Measurements from ENCODE around the gene ARID3C. TPM values are rescaled to one million over a fixed set of nuclear protein-coding genes. Genes with fewer than 3 reads are reported as not detected.

The ARID3C gene
- total and polyA plus RNA-seq, 2 experiments from 2014 or later, result 0.21 to 0.27 TPM

GRCh38 chr9:34648673-34649072 lies 19.8 kb upstream of the ARID3C start:
- Histone ChIP-seq H3K4me3 (no peak overlapping the region), H3K27me3 (no peaks in the 10 kb centered on the region), H2AFZ (no peak overlapping the region), H3K9me3 (ENCODE audit: low read depth) (no peaks in the 10 kb centered on the region), H3K36me3 (replicated peaks; ENCODE audit: insufficient read depth, low read depth) (no peaks in the 10 kb centered on the region), H3K4me2 (peak overlapping the region; percentile 97), H3K27ac (no peak overlapping the region), H3K4me1 (ENCODE audit: insufficient read depth) (peaks cover 48% of the 10 kb centered on the region), H3K9me2 (replicated peaks; ENCODE audit: insufficient read depth) (no peaks in the 10 kb centered on the region), H3K79me2 (peaks cover 26% of the 10 kb centered on the region), H4K20me1 (ENCODE audit: insufficient read depth, poor library complexity, severe bottlenecking) (no peaks in the 10 kb centered on the region)
- WGBS (ENCODE audit: low lambda C conversion rate, missing lambda C conversion rate), result 97% methylated on average over 8 of the region's 8 CpGs
- TF ChIP-seq EZH2 (IDR thresholded peaks at IDR 0.05; ENCODE audit: borderline replicate concordance) (no peak), EZH2phosphoT487 (IDR thresholded peaks at IDR 0.05; ENCODE audit: low read depth, severe bottlenecking, unreplicated experiment) (no peak), CTCF (IDR thresholded peaks at IDR 0.05; ENCODE audit: poor library complexity) (no peak)
- no peak for DNase-seq (ENCODE audit: low spot score)

- Histone ChIP-seq H3K27ac (peak overlapping the region; percentile 78), H3K27me3 (no peaks in the 10 kb centered on the region), H3K79me2 (peaks cover 26% of the 10 kb centered on the region), H3K9me3 (ENCODE audit: low read depth) (no peaks in the 10 kb centered on the region), H3K4me1 (ENCODE audit: insufficient read depth) (peaks cover 38% of the 10 kb centered on the region), H2AFZ (no peak overlapping the region), H4K20me1 (ENCODE audit: insufficient read depth, poor library complexity, severe bottlenecking) (no peaks in the 10 kb centered on the region), H3K9me2 (replicated peaks; ENCODE audit: insufficient read depth) (no peaks in the 10 kb centered on the region), H3K4me2 (peak overlapping the region; percentile 97), H3K4me3 (peak overlapping the region; percentile 38), H3K36me3 (replicated peaks; ENCODE audit: insufficient read depth, low read depth) (no peaks in the 10 kb centered on the region)
- 59% methylated on average over 10 of the region's 10 CpGs for whole genome bisulfite sequencing (ENCODE audit: low lambda C conversion rate, missing lambda C conversion rate)
- TF ChIP-seq EZH2phosphoT487 (IDR thresholded peaks at IDR 0.05; ENCODE audit: low read depth, severe bottlenecking, unreplicated experiment) (no peak), EZH2 (IDR thresholded peaks at IDR 0.05; ENCODE audit: borderline replicate concordance) (no peak), CTCF (IDR thresholded peaks at IDR 0.05; ENCODE audit: poor library complexity) (no peak)
- DNase-seq (ENCODE audit: low spot score), result no peak
Observed at GRCh38 chr9:34647651-34648050, 18.8 kb upstream of the ARID3C start.

- Histone ChIP-seq H4K20me1 (ENCODE audit: insufficient read depth, poor library complexity, severe bottlenecking) (no peaks in the 10 kb centered on the region), H3K79me2 (peaks cover 26% of the 10 kb centered on the region), H2AFZ (peak overlapping the region; percentile 47), H3K27ac (peak overlapping the region; percentile 78), H3K4me2 (peak overlapping the region; percentile 97), H3K27me3 (no peaks in the 10 kb centered on the region), H3K9me3 (ENCODE audit: low read depth) (no peaks in the 10 kb centered on the region), H3K4me1 (ENCODE audit: insufficient read depth) (peaks cover 32% of the 10 kb centered on the region), H3K36me3 (replicated peaks; ENCODE audit: insufficient read depth, low read depth) (no peaks in the 10 kb centered on the region), H3K9me2 (replicated peaks; ENCODE audit: insufficient read depth) (no peaks in the 10 kb centered on the region), H3K4me3 (peak overlapping the region; percentile 38)
- 3% methylated on average over 8 of the region's 8 CpGs for WGBS (ENCODE audit: low lambda C conversion rate, missing lambda C conversion rate)
- TF ChIP-seq EZH2 (IDR thresholded peaks at IDR 0.05; ENCODE audit: borderline replicate concordance), result no peak
- TF ChIP-seq CTCF (IDR thresholded peaks at IDR 0.05; ENCODE audit: poor library complexity), result no peak
- no peak for TF ChIP-seq EZH2phosphoT487 (IDR thresholded peaks at IDR 0.05; ENCODE audit: low read depth, severe bottlenecking, unreplicated experiment)
- no peak for DNase-seq (ENCODE audit: low spot score)
Observed at GRCh38 chr9:34647084-34647403, 18.2 kb upstream of the ARID3C start.
